Esophagus squamous epithelium (tissue), 4 donors: ENCODE measurements around the gene SCLY.

Experiments used
- CTCF ChIP-seq, 6 experiments: fragments of 450-650 bp in 4 of 6; fragments of 200-600 bp in 2 of 6; sonication (generic) in 2 of 6; IDR thresholded peaks; one replicate each; pipeline ENCODE4 v1.5.1; 2016 to 2019; ENCODE audit warnings: antibody characterized with exemption in 6 of 6, mild to moderate bottlenecking in 4 of 6, moderate library complexity in 4 of 6
- POLR2A ChIP-seq, 4 donors: fragments of 450-650 bp; IDR thresholded peaks; one replicate each; pipeline ENCODE4 v1.6.1; 2017; ENCODE audit warnings: antibody characterized with exemption in 4 of 4, mild to moderate bottlenecking in 4 of 4, moderate library complexity in 3 of 4

GRCh38 chr2:238123991-238124470 is 63.2 kb downstream of the SCLY start:
- TF ChIP-seq CTCF (IDR thresholded peaks at IDR 0.05) (no peak), POLR2A (IDR thresholded peaks at IDR 0.05) (no peak)
